AG04449 (cell line): ENCODE results near the gene USP13.

ENCODE experiments used
- CTCF ChIA-PET: fragments of 350-600 bp; formaldehyde crosslinking; extraction: SDS; loops from one replicate; lab custom pipeline; 2021; ENCODE audit warnings: antibody characterized with exemption; lab: Yijun Ruan, JAX
- POLR2A ChIA-PET: fragments of 400-600, 350-600 bp; formaldehyde crosslinking; extraction: SDS; loops from one replicate; lab custom pipeline; 2020; ENCODE audit warnings: antibody characterized with exemption, inconsistent platforms; lab: Yijun Ruan, JAX
- DNase-seq: peaks from one replicate; pipeline ENCODE4 v3.0.0-alpha.2; 2010; ENCODE audit warnings: low read depth, low spot score
- H3K4me3 ChIP-seq: 2 replicates; pipeline ENCODE4 v1.5.1; 2011; ENCODE audit warnings: low read depth, mild to moderate bottlenecking, control low read depth, low read length
- TF ChIP-seq, protein P1 (sequence below): IDR thresholded peaks from one replicate; pipeline ENCODE4 v1.5.1; 2011; ENCODE audit warnings: mild to moderate bottlenecking, moderate library complexity, low read length, control low read depth, inconsistent platforms; ENCODE audit not compliant: insufficient read depth; ENCODE audit errors: missing control alignments

USP13 gene

GRCh38 chr3:179652447-179653095 is at the start of gene USP13:
USP13 (plus strand) TSS chr3:179653040; CDS start chr3:179653226, 186 bp downstream.
- ChIA-PET CTCF (interaction anchor here (0.9 to 2.2 kb wide), 6 partner anchors 8 to 277 kb away, joined by 3 to 7 read pairs (median 3); no protein-coding TSS in a partner anchor), POLR2A (no interaction called here)
- peak within 1 kb of the TSS; percentile 86 for H3K4me3 ChIP-seq
- TF ChIP-seq, protein P1, sequence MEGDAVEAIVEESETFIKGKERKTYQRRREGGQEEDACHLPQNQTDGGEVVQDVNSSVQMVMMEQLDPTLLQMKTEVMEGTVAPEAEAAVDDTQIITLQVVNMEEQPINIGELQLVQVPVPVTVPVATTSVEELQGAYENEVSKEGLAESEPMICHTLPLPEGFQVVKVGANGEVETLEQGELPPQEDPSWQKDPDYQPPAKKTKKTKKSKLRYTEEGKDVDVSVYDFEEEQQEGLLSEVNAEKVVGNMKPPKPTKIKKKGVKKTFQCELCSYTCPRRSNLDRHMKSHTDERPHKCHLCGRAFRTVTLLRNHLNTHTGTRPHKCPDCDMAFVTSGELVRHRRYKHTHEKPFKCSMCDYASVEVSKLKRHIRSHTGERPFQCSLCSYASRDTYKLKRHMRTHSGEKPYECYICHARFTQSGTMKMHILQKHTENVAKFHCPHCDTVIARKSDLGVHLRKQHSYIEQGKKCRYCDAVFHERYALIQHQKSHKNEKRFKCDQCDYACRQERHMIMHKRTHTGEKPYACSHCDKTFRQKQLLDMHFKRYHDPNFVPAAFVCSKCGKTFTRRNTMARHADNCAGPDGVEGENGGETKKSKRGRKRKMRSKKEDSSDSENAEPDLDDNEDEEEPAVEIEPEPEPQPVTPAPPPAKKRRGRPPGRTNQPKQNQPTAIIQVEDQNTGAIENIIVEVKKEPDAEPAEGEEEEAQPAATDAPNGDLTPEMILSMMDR: peak; percentile 17
- DNase-seq: no peak

- CTCF ChIA-PET: interaction anchor here (1.0 to 1.2 kb wide), 3 partner anchors 10 to 36 kb away, joined by 3 read pairs; no protein-coding TSS in a partner anchor
Measured at GRCh38 chr3:179603321-179603720, 49.5 kb upstream of the USP13 start.

DNA sequence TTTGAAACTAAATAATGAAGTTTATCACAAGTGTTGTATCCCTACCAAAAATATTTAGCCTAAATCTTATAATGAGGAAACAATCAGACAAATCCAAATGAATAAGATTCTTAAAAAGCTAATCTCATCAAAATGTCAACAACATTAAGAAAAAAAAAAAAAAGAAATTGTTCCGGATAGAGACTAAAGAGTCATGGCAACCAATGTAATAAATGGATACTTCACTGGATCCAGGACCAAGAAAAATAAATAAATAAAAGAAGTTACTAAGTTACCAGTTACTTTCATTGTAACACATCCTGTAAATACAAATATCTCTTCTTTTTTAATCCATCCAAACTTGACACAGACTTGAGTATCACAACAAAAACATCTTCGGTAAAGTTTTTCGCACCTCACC is 49.0 kb upstream of the USP13 start:
- POLR2A ChIA-PET: no interaction called here
- peak overlapping the region; percentile 93 for H3K4me3 ChIP-seq
- DNase-seq: no peak
- TF ChIP-seq, protein P1: no peak
- CTCF ChIA-PET: interaction anchor here (1.0 kb wide), 1 partner anchor 36 kb away, joined by 3 read pairs; no protein-coding TSS in a partner anchor

More at GRCh38 chr3:179603321-179603720, 49.5 kb upstream of the USP13 start:
- H3K4me3 ChIP-seq: peak overlapping the region; percentile 93
- no peak for DNase-seq
- POLR2A ChIA-PET: no interaction called here
- TF ChIP-seq, protein P1: no peak

DNA sequence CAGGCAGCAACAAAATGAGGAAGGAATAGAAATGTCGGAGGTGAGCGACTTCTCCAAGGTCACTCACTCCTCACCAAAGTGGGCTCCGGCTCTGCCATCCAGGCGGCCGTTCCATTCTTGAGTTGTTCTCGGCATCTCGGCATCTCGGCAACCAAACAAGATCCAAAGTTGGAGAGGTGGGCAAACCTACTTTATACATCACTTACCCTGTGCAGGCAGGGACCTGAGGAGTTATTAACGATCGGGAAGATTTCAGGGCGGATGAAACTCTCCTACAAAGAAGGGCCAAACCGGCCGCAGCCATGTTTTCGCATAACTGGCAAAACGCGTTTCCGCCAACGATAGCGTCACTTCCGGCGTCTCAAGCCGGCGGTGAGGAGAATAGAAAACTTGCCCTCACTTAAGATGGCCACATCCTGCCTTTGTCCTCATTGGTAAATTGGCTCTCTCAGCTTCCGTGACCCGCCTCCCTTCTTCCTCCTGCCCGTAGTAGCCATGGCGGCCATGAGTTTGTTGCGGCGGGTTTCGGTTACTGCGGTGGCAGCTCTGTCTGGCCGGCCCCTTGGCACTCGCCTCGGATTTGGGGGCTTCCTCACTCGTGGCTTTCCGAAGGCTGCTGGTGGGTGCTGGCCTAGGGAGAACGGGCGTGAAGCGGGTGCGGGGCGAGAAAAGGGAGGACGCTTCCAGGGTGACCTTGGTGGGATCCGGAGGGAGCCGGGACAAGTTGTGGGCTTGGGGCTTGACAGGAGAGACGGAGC is 48.3 kb upstream of the USP13 start, which contains the start of the genes MRPL47 and NDUFB5:
Gene MRPL47, minus strand, starts transcription at position 318 of the 758 bp plus-strand sequence. Its CDS starts 14 bp downstream, at position 304.
Gene NDUFB5, plus strand, starts transcription at position 474 of the 758 bp plus-strand sequence. Its CDS starts 22 bp downstream, at position 496.
- ChIA-PET POLR2A (interaction anchor here (0.7 kb wide), 1 partner anchor 20 kb away, joined by 3 read pairs; no protein-coding TSS in a partner anchor), CTCF (interaction anchor here (1.3 kb wide), 1 partner anchor 283 kb away, joined by 3 read pairs; no protein-coding TSS in a partner anchor)
- DNase-seq: peak; percentile 81
- TF ChIP-seq, protein P1: no peak
- peak within 1 kb of the TSS; percentile 93 for H3K4me3 ChIP-seq

- CTCF ChIA-PET: interaction anchor here (1.8 kb wide), 1 partner anchor 44 kb away, joined by 5 read pairs; no protein-coding TSS in a partner anchor
- TF ChIP-seq, protein P1: no peak
- H3K4me3 ChIP-seq: no peak overlapping the region
- POLR2A ChIA-PET: no interaction called here
- DNase-seq: no peak
Measured at GRCh38 chr3:179606534-179607085, 46.2 kb upstream of the USP13 start.
